GM21825 (cell line): ENCODE results near the gene CCM2L.
"Not testable (repeated sequence)": the region's sequence is repeated elsewhere in the genome, so short reads cannot be mapped to it uniquely, and the experiment has no call there.

Source experiments
- ATAC-seq: cut with Tn5 transposase; IDR thresholded peaks from one replicate; pipeline ENCODE4 v1.9.1; 2021; ENCODE audit warnings: mild to moderate bottlenecking, moderate library complexity; ENCODE audit not compliant: unreplicated experiment

Gene CCM2L

DNA sequence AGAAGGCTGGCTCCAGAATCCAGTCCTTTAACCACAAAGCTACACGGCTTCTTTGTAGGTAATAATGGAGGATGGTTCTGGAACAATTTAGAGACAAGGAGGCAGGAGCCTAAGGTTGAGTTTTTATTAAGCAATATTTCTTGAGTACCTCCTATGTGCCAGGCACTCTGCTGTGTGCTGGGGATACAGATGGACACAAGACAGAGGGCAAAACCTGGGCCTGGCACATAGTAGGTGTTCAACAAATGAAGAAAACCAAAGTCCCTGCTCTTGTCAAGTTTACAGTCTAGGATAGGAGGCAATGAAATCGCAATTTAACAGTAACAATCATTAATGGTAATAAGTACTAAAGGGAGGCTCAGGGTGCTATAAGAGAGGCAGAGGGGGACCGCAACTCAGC, 17.4 kb downstream of the CCM2L start:
- no peak for ATAC-seq

- ATAC-seq: no peak
Observed at GRCh38 chr20:32028647-32029372, 18.6 kb downstream of the CCM2L start.

DNA sequence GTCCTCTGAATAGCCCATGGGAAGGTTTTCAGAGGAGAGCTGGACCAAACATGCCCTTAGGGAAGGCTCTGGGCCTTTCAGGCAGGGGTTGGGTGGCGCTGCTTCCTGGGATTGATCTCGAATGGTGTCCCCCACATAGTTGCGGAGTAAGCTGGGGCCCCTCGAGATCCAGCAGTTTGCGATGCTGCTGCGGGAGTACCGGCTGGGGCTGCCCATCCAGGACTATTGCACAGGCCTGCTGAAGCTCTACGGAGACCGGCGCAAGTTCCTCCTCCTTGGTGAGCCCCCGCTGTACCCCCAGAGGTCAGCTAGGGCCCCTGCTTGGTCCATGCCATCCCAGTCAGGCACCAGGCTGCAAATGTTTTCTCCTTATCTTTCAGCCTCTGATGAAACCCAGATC, 19.3 kb downstream of the CCM2L start:
- ATAC-seq: no peak

GRCh38 chr20:32031007-32031958, 21.0 kb downstream of the CCM2L start:
- no peak for ATAC-seq

GRCh38 chr20:32033316-32033715, 23.1 kb downstream of the CCM2L start:
- ATAC-seq: no peak

DNA sequence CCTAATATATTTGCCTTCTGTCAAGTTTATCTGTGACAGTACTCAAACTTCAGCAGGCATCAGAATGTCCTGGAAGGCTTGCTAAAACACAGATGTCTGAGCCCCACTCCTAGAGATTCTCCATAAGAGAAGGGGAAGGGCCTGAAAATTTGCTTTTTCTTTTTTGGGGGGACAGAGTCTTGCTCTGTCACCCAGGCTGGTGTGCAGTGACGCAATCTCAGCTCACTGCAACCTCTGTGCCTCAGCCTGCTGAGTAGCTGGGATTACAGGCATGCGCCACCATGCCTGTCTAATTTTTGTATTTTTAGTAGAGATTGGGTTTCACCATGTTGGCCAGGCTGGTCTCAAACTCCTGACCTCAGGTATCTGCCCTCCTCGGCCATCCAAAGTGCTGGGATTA, 23.5 kb downstream of the CCM2L start:
- not testable (repeated sequence) for ATAC-seq

- no peak for ATAC-seq
Observed at GRCh38 chr20:32034581-32035425, 24.6 kb downstream of the CCM2L start.

- ATAC-seq: no peak
Observed at GRCh38 chr20:32035426-32035779, 25.2 kb downstream of the CCM2L start.

GRCh38 chr20:32036252-32036651, 26.0 kb downstream of the CCM2L start:
- no peak for ATAC-seq

DNA sequence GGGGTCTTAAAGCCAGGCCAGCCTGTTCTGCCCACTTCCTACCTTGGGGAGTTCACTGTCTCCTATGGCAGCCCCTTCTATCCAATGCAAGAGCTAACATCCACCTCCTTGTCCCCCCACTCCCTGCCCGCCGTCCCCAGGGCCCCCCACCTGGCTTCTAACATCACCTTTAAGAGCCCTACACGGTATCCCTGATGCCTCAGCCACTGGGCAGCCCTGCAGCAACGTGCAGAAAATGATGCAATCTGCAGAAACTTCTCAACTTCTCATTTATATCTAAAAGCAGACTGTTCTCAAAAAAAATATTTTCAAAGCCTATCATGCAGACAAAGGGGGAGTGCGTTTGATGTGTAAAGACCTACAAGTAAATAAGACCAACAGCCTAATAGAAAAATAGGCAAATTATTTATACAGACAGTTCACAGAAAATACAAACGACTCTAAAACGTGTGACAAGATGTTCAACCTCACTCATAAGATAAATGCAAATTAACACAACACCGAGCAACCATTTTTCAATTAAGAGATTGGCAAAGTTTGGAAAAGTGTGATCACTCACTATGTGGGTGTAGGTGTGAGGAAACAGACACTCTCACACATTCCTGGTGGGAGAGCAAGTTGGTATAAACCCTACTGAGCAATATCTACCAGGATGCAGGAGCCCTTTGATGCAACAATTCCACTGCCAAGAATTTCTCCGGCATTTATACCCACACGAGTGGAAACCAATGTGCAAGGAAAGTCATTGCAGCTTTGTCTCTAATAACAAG, 26.7 kb downstream of the CCM2L start:
- ATAC-seq: no peak

DNA sequence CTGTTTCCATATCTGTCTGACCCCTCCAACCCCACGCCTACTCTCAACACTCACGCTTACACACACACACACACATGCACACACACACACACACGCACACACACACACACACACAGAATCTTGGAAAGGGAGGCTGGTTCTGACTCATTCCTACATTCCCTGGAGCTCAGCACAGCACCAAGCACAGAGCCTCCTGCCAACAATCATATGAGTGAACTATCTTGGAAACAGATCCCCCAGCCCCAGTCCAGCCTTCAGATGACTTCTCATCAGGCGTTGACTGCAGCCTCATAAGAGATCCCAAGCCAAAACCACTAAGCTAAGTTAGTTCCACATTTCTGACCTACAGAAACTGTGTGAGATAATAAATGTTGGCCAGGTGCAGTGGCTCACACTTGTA, 27.7 kb downstream of the CCM2L start:
- no peak for ATAC-seq

DNA sequence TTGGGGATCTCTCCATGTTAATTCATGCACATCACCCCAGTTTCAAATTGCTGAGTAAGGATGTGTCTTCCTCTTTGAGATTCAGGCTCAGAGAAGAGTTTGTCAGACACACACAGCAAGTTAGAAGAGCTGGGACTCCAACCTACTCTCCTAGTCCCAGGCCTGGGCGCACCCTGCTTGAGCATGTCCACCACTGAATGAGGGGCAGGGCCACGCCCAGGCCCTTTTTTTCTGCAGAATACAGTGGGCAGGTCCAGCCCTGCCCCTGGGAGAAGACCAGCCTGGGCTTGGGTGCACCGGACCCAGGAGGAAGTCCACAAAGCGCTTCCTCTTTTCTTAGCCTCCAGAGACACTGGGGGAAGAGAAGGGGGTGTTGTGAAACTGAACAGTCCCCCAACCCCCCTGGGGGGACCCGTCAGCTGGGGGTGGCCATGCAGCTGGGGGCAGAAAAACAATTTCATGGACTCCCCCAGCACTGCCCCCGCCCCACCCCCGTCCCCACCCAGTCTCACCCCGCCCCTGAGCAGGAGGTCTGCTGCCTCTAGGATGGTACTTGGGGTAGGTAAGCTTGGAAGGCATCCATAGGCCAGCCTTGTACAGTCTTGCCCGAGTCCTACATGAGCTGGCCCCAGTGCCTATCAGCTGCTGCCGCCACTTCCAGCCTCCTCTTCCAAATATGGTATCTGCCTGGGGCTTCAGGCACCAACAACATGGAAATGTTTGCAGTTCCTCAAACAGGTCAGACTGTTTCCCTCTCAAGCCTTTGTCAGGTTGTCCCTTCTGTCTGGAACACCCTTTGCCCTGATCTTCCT, 30.1 kb downstream of the CCM2L start:
- no peak for ATAC-seq

- ATAC-seq: no peak
Observed at GRCh38 chr20:32045999-32046398, 35.8 kb downstream of the CCM2L start.

DNA sequence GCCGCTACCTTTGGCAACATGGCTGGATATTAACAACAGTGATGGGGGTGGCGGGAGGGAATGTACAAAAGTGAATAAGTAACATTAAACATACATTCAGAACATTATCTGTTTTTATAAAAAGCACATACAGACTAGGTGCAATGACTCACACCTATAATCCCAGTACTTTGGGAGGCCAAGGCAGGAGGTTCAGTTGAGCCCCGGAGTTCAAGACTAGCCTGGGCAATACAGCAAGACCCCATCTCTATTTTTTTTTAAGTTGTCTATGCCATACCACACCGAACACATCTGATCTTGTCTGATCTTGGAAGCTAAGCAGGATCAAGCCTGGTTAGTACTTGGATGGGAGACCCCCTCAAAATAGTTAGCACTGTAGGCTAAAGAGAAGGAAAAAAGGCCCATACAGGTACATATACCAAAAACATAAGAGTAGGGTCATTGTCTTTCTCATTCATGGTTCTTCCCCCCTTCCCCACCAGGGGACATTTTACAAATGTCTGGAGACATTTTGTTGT, 40.1 kb downstream of the CCM2L start:
- no peak for ATAC-seq

DNA sequence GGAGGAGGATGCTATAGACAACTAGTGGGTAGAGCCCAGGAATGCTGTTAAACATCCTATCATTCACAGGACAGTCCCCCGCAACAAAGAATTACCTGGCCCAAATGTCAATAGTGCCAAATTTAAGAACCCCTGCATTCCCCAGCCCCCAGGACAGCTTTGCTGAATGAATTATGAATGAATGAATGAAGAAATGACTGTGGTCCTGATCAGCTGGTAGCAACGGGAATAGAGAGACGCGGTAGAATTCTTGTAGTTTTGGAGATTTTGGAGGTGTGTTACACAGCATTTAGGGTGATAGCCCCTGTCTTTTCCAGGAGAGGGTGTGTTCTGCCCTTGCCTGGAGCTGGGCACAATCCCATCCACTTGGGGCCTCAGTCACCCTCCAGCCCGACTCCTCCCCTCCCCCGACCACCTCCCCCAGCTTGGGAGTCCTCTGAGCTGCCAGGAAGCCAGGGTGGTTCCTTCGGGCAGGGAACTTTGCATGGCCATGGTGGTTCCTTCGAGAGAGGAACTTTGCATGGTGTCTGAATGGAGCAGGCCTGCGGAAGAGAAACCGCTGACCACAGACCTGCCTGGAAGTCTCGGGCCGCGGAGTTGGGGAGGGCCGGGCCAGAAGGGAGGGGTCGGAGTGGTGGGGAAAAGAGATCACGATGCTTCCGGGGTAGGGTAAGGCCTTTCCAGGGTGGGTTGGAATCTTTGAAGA, 40.8 kb downstream of the CCM2L start:
- ATAC-seq: no peak

- ATAC-seq: no peak
Observed at GRCh38 chr20:32051720-32052089, 41.5 kb downstream of the CCM2L start.

GRCh38 chr20:32052090-32052777, 42.0 kb downstream of the CCM2L start, which contains the start of gene HCK:
HCK (plus strand) TSS chr20:32052242.
- ATAC-seq: no peak

- ATAC-seq: no peak
Observed at GRCh38 chr20:32052778-32053362, 42.6 kb downstream of the CCM2L start.
